DND-41 (cell line): Measurements from ENCODE around the gene LAD1.

ENCODE experiments used
- CTCF ChIP-seq: IDR thresholded peaks from 2 replicates; pipeline ENCODE4 v1.5.1; 2012; ENCODE audit warnings: borderline replicate concordance, low read length, moderate library complexity, mild to moderate bottlenecking; ENCODE audit not compliant: poor library complexity, severe bottlenecking; ENCODE audit errors: extremely low read depth
- EZH2 ChIP-seq: IDR thresholded peaks from 3 replicates; pipeline ENCODE4 v1.6.1; 2012; ENCODE audit warnings: borderline replicate concordance, low read depth, mild to moderate bottlenecking, moderate library complexity, low read length, inconsistent platforms; ENCODE audit not compliant: severe bottlenecking

- TF ChIP-seq CTCF (no peak), EZH2 (no peak)
Measured at GRCh38 chr1:201370500-201370899, 28.6 kb downstream of the LAD1 start.
